SK-N-SH treated with all-trans-retinoic acid at 6 μM for 48 hours (cell line): ENCODE results near the gene DAND5.

Experiments used
- ESRRG ChIP-seq: fragments of 250-450 bp; sonication (Bioruptor Pico); IDR thresholded peaks from 2 replicates; pipeline ENCODE4 v1.6.1; 2021; ENCODE audit warnings: mild to moderate bottlenecking
- GLIS3 ChIP-seq: fragments of 250-450 bp; sonication (Bioruptor Pico); IDR thresholded peaks from 2 replicates; pipeline ENCODE4 v1.5.0; 2020; ENCODE audit warnings: mild to moderate bottlenecking, moderate library complexity
- OSR1 ChIP-seq: fragments of 250-450 bp; sonication (Bioruptor Pico); IDR thresholded peaks from 2 replicates; pipeline ENCODE4 v1.8.0; 2022; ENCODE audit warnings: moderate library complexity, mild to moderate bottlenecking, inconsistent platforms
- TCF4 ChIP-seq: fragments of 250-450 bp; sonication (Bioruptor Pico); IDR thresholded peaks from 2 replicates; pipeline ENCODE4 v1.8.0; 2021; ENCODE audit warnings: mild to moderate bottlenecking, moderate library complexity, borderline replicate concordance
- ZFP30 ChIP-seq: fragments of 450-650 bp; formaldehyde crosslinking; IDR thresholded peaks from 2 replicates; pipeline ENCODE4 v1.5.0; 2022; ENCODE audit warnings: mild to moderate bottlenecking, moderate library complexity
- ZNF565 ChIP-seq: fragments of 450-650 bp; formaldehyde crosslinking; conservative IDR thresholded peaks from 2 replicates; pipeline ENCODE4 v1.5.0; 2020; ENCODE audit warnings: low read depth, mild to moderate bottlenecking, moderate library complexity
- TF ChIP-seq, protein P1 (sequence below): fragments of 250-450 bp; sonication (Bioruptor Pico); IDR thresholded peaks from 2 replicates; pipeline ENCODE4 v1.8.0; 2020; ENCODE audit warnings: mild to moderate bottlenecking, moderate library complexity, borderline replicate concordance
- TF ChIP-seq, protein P2 (sequence below): fragments of 250-450 bp; sonication (Bioruptor Pico); IDR thresholded peaks from 2 replicates; pipeline ENCODE4 v1.5.1; 2020; ENCODE audit warnings: low read depth, mild to moderate bottlenecking, moderate library complexity

DNA sequence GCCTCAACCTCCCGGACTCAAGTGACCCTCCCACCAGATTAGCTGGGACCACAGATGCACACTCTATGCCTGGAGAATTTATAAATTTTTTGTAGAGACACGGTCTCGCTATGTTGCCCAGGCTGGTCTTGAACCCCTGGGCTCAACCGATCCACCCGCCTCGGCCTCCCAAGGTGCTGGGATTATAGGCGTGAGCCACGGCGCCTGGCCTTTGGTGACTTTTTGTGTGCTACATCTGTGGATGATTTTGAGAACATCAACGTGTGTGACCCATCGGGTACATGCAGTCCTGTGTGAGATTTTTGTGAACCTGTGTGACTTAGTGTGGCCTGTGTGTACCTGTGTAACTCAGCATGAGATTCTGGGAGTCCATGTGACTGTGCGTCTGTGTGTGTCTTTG lies 17.4 kb downstream of the DAND5 start:
- TF ChIP-seq ZNF565 (CRISPR knock-in tag) (no peak), ESRRG (no peak), GLIS3 (CRISPR knock-in tag) (no peak), TCF4 (CRISPR knock-in tag) (no peak), ZFP30 (CRISPR knock-in tag) (no peak), OSR1 (CRISPR knock-in tag) (no peak)
- TF ChIP-seq, protein P1, sequence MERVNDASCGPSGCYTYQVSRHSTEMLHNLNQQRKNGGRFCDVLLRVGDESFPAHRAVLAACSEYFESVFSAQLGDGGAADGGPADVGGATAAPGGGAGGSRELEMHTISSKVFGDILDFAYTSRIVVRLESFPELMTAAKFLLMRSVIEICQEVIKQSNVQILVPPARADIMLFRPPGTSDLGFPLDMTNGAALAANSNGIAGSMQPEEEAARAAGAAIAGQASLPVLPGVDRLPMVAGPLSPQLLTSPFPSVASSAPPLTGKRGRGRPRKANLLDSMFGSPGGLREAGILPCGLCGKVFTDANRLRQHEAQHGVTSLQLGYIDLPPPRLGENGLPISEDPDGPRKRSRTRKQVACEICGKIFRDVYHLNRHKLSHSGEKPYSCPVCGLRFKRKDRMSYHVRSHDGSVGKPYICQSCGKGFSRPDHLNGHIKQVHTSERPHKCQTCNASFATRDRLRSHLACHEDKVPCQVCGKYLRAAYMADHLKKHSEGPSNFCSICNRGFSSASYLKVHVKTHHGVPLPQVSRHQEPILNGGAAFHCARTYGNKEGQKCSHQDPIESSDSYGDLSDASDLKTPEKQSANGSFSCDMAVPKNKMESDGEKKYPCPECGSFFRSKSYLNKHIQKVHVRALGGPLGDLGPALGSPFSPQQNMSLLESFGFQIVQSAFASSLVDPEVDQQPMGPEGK (CRISPR knock-in tag) = no peak
- TF ChIP-seq, protein P2, sequence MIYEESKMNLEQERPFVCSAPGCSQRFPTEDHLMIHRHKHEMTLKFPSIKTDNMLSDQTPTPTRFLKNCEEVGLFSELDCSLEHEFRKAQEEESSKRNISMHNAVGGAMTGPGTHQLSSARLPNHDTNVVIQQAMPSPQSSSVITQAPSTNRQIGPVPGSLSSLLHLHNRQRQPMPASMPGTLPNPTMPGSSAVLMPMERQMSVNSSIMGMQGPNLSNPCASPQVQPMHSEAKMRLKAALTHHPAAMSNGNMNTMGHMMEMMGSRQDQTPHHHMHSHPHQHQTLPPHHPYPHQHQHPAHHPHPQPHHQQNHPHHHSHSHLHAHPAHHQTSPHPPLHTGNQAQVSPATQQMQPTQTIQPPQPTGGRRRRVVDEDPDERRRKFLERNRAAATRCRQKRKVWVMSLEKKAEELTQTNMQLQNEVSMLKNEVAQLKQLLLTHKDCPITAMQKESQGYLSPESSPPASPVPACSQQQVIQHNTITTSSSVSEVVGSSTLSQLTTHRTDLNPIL (CRISPR knock-in tag) = no peak
